ENCODE results near the gene SHC1.
A peak's percentile ranks its signal among the peaks of the same experiment; 100 is the strongest.

SHC1 gene

GRCh38 chr1:154963643-154964042 lies 6.9 kb downstream of the SHC1 start:
- Mint-ChIP-seq H3K4me1 (ENCODE audit: low read depth) (peaks cover 34% of the 10 kb centered on the region), H3K9me3 (no peaks in the 10 kb centered on the region), H3K27ac (peak overlapping the region; percentile 85), H3K36me3 (ENCODE audit: low read depth) (peaks cover 88% of the 10 kb centered on the region), H3K4me3 (no peak overlapping the region), H3K27me3 (no peaks in the 10 kb centered on the region)
- no peak for DNase-seq

GRCh38 chr1:154962795-154963330 lies 7.7 kb downstream of the SHC1 start:
- Mint-ChIP-seq H3K4me1 (ENCODE audit: low read depth) (peaks cover 40% of the 10 kb centered on the region), H3K9me3 (no peaks in the 10 kb centered on the region), H3K27me3 (no peaks in the 10 kb centered on the region), H3K36me3 (ENCODE audit: low read depth) (peaks cover 88% of the 10 kb centered on the region), H3K27ac (peak overlapping the region; percentile 96), H3K4me3 (peak overlapping the region; percentile 96)
- peak; percentile 28 for DNase-seq

GRCh38 chr1:154962156-154962749 lies 8.3 kb downstream of the SHC1 start:
- H3K4me1 Mint-ChIP-seq (ENCODE audit: low read depth) = peaks cover 44% of the 10 kb centered on the region
- DNase-seq = no peak
- H3K36me3 Mint-ChIP-seq (ENCODE audit: low read depth) = peaks cover 88% of the 10 kb centered on the region
- peak overlapping the region; percentile 96 for H3K27ac Mint-ChIP-seq
- peak overlapping the region; percentile 96 for H3K4me3 Mint-ChIP-seq
- H3K9me3 Mint-ChIP-seq = no peaks in the 10 kb centered on the region
- H3K27me3 Mint-ChIP-seq = no peaks in the 10 kb centered on the region

- H3K4me1 Mint-ChIP-seq (ENCODE audit: low read depth) = peaks cover 51% of the 10 kb centered on the region
Observed at GRCh38 chr1:154961207-154962155, 9.1 kb downstream of the SHC1 start, which contains the start of gene PYGO2. TSS of gene PYGO2 (minus strand) at chr1:154961782. CDS start at chr1:154961576, 206 bp downstream.

GRCh38 chr1:154960446-154961136 lies 10.0 kb downstream of the SHC1 start:
- Mint-ChIP-seq H3K4me1 (ENCODE audit: low read depth) (peaks cover 60% of the 10 kb centered on the region), H3K4me3 (peak overlapping the region; percentile 96), H3K9me3 (no peaks in the 10 kb centered on the region), H3K36me3 (ENCODE audit: low read depth) (peaks cover 74% of the 10 kb centered on the region), H3K27ac (peak overlapping the region; percentile 94), H3K27me3 (no peaks in the 10 kb centered on the region)
- DNase-seq = peak; percentile 29

More at GRCh38 chr1:154961207-154962155, 9.1 kb downstream of the SHC1 start, which contains the start of gene PYGO2:
- no peaks in the 10 kb centered on the region for H3K27me3 Mint-ChIP-seq
- H3K4me3 Mint-ChIP-seq = peak within 1 kb of the TSS; percentile 96
- no peaks in the 10 kb centered on the region for H3K9me3 Mint-ChIP-seq
- peak; percentile 91 for DNase-seq
- H3K36me3 Mint-ChIP-seq (ENCODE audit: low read depth) = peaks cover 83% of the 10 kb centered on the region
- peak within 1 kb of the TSS; percentile 96 for H3K27ac Mint-ChIP-seq

- H3K4me1 Mint-ChIP-seq (ENCODE audit: low read depth) = peaks cover 69% of the 10 kb centered on the region
Observed at GRCh38 chr1:154959426-154959780, 11.1 kb downstream of the SHC1 start.

GRCh38 chr1:154958681-154959425 lies 11.7 kb downstream of the SHC1 start:
- Mint-ChIP-seq H3K36me3 (ENCODE audit: low read depth) (peaks cover 58% of the 10 kb centered on the region), H3K4me1 (ENCODE audit: low read depth) (peaks cover 72% of the 10 kb centered on the region), H3K9me3 (no peaks in the 10 kb centered on the region), H3K4me3 (peak overlapping the region; percentile 20), H3K27me3 (no peaks in the 10 kb centered on the region), H3K27ac (peak overlapping the region; percentile 74)
- DNase-seq = no peak

More at GRCh38 chr1:154959426-154959780, 11.1 kb downstream of the SHC1 start:
- Mint-ChIP-seq H3K4me3 (peak overlapping the region; percentile 96), H3K27ac (no peak overlapping the region), H3K27me3 (no peaks in the 10 kb centered on the region), H3K36me3 (ENCODE audit: low read depth) (peaks cover 63% of the 10 kb centered on the region), H3K9me3 (no peaks in the 10 kb centered on the region)
- DNase-seq = no peak

- no peak overlapping the region for H3K4me3 Mint-ChIP-seq
- peak overlapping the region; percentile 74 for H3K27ac Mint-ChIP-seq
- peaks cover 49% of the 10 kb centered on the region for H3K36me3 Mint-ChIP-seq (ENCODE audit: low read depth)
- DNase-seq = no peak
- no peaks in the 10 kb centered on the region for H3K27me3 Mint-ChIP-seq
- no peaks in the 10 kb centered on the region for H3K9me3 Mint-ChIP-seq
- H3K4me1 Mint-ChIP-seq (ENCODE audit: low read depth) = peaks cover 72% of the 10 kb centered on the region
Observed at GRCh38 chr1:154958036-154958435, 12.5 kb downstream of the SHC1 start.

GRCh38 chr1:154957091-154957657 lies 13.4 kb downstream of the SHC1 start:
- DNase-seq = no peak
- H3K4me1 Mint-ChIP-seq (ENCODE audit: low read depth) = peaks cover 74% of the 10 kb centered on the region
- no peaks in the 10 kb centered on the region for H3K9me3 Mint-ChIP-seq
- peak overlapping the region; percentile 96 for H3K27ac Mint-ChIP-seq
- H3K27me3 Mint-ChIP-seq = no peaks in the 10 kb centered on the region
- H3K36me3 Mint-ChIP-seq (ENCODE audit: low read depth) = peaks cover 41% of the 10 kb centered on the region
- no peak overlapping the region for H3K4me3 Mint-ChIP-seq

- no peaks in the 10 kb centered on the region for H3K27me3 Mint-ChIP-seq
- H3K9me3 Mint-ChIP-seq = no peaks in the 10 kb centered on the region
- DNase-seq = no peak
- peaks cover 39% of the 10 kb centered on the region for H3K36me3 Mint-ChIP-seq (ENCODE audit: low read depth)
- peaks cover 80% of the 10 kb centered on the region for H3K4me1 Mint-ChIP-seq (ENCODE audit: low read depth)
- H3K27ac Mint-ChIP-seq = peak overlapping the region; percentile 96
- peak overlapping the region; percentile 89 for H3K4me3 Mint-ChIP-seq
Observed at GRCh38 chr1:154956544-154956941, 14.0 kb downstream of the SHC1 start.

GRCh38 chr1:154955718-154956543 lies 14.6 kb downstream of the SHC1 start, which contains the start of gene PBXIP1:
TSS of gene PBXIP1 (minus strand) at chr1:154956099. CDS start at chr1:154953721, 2,378 bp downstream.
- H3K27ac Mint-ChIP-seq = peak within 1 kb of the TSS; percentile 96
- no peaks in the 10 kb centered on the region for H3K9me3 Mint-ChIP-seq
- H3K4me3 Mint-ChIP-seq = peak within 1 kb of the TSS; percentile 89

GRCh38 chr1:154955039-154955717 lies 15.4 kb downstream of the SHC1 start:
- H3K36me3 Mint-ChIP-seq (ENCODE audit: low read depth) = peaks cover 34% of the 10 kb centered on the region
- DNase-seq = peak; percentile 71
- H3K4me3 Mint-ChIP-seq = peak overlapping the region; percentile 89

More at GRCh38 chr1:154955718-154956543, 14.6 kb downstream of the SHC1 start, which contains the start of gene PBXIP1:
- DNase-seq = peak; percentile 77
- Mint-ChIP-seq H3K36me3 (ENCODE audit: low read depth) (peaks cover 36% of the 10 kb centered on the region), H3K27me3 (no peaks in the 10 kb centered on the region), H3K4me1 (ENCODE audit: low read depth) (peaks cover 84% of the 10 kb centered on the region)

More at GRCh38 chr1:154955039-154955717, 15.4 kb downstream of the SHC1 start:
- Mint-ChIP-seq H3K27me3 (no peaks in the 10 kb centered on the region), H3K27ac (peak overlapping the region; percentile 96), H3K4me1 (ENCODE audit: low read depth) (peaks cover 84% of the 10 kb centered on the region), H3K9me3 (no peaks in the 10 kb centered on the region)
